ENCODE results near the gene TOR4A. TPM values are rescaled to one million over a fixed set of nuclear protein-coding genes. Genes with fewer than 3 reads are reported as not detected.

Gene TOR4A
- 36.3 and 42.1 TPM in 2 replicates for total RNA-seq

DNA sequence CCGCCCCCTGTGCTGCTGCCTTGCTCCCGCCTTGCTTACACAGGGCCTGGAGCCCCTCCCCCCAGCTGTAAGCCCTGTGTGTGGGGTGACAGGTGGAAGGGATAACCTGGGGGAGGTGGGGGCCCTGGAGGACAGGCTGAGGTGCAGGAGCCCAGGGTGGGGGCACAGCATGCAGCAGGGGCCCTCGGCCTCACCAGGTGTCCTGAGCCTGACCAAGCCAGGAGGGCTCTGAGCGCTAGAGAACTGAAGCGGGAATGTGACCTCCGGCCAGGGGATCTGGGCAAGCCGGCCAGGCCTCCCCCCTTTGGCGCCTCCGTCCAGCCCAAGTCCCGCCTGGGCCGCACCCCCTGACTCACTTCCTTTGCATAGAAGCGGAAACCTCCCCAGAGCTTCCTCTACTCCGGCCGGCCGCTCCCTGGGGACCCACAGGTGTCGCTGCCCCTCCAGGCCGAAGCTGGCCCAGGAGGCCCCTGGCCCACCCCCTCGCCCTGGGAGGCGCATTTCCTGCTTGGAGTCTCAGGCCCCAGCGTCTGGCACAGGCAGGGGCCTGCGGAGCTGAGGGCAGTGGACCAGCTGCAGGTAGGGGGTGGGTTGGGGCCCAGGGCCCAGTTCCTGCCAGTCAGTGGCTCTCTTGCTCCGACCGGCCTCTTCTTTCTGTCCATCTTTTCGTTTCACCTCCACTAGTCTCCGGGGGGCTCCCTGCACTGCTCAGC, at the start of gene TOR4A:
Gene TOR4A (plus strand): TSS at position 398 of the 713 bp plus-strand sequence. CDS start 964 bp downstream, outside the sequence.
- peak; percentile 82 for DNase-seq (ENCODE audit: low read depth)

DNA sequence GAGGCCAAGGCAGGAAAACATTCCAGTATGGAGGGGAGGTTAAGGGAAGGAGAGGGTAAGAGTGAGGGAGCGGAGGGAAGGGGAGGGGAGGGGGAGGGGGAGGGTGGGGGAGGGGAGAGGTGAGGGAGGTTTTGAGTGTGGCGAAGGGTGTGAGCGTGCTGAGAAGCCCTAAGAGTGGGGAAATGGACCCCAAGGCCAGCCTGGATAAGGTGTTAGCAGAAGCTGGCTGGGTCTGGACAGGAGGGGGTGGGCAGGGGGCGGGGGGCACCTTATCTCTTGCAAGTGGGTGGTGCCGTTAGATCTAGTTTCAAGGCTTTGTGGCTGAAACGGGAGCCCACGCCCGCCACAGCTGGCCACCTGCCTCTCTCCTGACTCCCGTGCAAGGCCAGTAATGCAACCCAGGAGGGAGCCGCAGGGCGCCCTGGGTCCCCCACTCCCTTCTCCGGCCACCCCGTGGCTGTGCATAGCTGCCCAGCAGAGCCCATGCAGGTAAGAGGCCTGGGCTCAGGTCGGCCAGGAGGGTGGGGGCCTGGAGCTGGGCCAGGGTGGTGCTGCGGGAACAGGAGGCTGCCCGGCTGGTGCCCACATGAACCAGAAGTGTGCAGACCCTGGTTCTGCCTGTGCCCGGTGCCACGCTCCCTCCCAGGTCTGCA, 49.5 kb upstream of the TOR4A start:
- no peak for DNase-seq (ENCODE audit: low read depth)

DNA sequence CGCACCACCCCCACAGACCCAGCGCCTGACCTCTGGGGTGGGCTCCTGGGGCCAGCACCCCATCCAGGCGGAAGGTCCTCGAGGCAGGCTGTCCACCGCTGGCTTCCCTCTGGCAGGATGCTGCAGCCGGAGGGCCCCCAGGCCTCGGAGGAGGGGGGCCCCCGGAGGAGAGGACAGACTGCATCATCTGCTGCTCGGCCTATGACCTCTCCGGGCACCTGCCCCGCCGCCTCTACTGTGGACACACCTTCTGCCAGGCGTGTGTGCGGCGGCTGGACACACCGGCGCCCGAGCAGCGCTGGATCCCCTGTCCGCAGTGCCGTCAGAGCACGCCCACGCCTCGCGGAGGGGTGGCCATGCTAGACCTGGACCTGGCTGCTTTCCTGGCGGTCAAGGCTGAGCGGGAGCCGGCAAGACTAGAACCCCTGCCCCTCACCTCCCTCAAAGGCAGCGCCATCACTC, 49.0 kb upstream of the TOR4A start:
- no peak for DNase-seq (ENCODE audit: low read depth)

DNA sequence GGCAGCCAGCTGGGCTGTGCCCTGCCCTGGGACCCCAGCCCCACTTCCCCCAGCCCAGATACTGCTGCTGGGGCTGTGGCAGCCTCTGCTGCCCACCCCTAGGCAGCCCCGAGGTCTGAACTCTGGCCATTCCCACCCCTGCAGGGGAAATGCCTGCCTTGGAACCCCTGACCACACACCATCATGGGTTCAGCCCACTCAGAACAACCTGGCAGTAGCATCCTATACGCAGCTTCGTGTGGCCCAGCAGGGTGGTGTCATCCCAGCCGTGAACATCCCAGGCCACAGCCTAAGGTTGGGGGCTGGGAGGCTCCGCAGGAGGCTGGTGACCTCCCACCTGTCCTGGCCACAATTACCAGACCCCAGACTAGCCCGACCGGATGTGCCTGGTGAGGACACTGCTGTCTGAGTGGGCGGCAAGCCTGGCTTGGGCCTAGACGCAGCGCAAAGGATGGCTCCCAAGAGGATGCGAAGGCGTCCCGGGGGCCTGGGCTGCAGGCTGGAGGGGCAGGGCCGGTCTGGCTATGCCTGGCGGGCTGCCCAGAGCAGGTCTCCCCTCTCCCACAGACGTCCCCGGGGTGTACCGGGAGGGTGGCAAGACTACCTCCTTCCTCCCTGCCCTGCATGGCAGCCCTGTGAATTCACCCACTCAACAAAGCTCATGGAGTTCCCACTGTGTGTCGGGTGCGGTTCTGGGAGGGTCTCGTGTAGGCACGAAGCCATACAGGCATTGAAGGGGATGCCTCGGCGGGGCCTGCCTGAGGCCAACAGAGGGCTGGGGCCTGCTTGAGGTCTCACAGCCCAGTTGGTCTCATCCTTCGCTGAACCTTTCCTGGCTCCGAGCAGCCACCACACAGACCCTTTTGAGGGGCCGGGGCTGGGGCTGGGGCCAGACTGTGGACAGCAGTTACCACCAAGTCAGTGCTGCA, 48.3 kb upstream of the TOR4A start:
- DNase-seq (ENCODE audit: low read depth) = no peak

DNA sequence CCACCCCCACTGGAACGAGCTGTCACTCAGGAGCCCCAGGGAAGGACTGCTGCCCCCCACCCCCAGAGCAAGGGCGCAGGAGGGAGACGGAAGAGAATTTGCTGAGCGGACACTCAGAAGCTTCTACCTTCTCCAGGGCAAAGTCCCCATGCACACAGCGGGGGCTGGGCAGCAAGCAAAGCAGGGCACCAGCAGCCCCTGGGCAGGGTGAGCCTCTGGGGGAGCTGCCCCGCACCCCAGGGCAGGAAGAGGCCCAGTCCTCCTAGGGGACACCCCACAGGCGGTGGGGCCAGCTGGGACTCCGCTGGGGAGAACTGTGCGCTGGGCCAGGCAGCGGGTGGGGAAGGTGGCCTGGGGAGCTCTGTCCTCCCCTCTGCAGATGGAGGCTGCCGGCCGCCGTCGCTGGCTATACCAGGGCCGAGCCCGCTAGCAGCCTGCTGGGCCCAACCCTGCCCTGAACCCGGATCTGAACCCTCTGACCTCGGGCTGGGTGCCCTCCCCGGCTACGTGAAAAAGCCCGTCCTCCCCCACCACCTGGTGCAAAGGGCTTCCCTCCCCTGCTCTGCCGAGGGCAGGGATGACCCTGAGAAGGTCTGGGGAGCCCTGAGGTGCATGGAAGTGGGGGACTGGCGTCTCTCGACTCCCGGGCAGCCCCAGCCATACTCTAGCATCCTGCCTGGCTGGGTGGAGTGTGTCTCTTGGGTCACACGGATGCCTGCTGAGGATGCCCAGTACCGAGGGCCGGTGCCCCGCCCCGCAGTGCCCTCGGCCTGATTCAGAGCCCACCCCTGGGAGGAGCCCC, 47.4 kb upstream of the TOR4A start:
- DNase-seq (ENCODE audit: low read depth) = no peak

DNA sequence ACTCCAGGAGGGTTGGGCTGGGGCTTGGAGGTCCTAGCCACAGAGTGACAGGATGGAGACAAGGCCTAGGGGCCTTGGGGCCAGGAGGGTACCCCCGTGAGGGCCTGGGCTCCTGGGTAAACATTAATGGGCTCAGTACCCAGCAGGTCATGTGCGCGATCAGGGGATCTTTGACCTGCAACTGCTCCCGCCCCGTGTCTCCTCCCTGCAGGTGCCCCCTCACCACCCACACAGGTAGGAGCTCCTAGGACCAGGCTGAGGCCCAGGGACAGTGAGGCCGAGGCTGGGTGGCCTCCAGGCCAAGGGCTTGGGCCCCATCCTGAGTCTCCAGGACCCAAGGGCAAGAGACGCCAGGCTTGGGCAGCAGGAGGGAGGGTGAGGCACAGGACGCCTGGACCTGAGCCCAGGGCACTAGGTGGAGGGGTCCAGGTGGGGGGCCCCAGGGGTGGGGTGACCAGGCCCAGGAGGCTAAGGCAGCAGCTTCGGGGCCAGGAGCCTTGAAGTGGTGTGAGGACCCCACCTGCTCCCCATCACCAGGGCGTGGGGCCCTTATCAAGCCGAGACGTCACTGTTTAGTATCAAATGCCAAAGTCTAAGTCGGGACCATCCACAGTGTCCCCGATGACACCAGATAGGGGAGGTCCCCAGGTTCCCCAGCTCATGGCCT, 46.7 kb upstream of the TOR4A start, which contains the start of gene SLC34A3:
Gene SLC34A3 (plus strand): TSS at position 197 of the 667 bp plus-strand sequence. CDS start 802 bp downstream, outside the sequence.
- DNase-seq (ENCODE audit: low read depth) = no peak

DNA sequence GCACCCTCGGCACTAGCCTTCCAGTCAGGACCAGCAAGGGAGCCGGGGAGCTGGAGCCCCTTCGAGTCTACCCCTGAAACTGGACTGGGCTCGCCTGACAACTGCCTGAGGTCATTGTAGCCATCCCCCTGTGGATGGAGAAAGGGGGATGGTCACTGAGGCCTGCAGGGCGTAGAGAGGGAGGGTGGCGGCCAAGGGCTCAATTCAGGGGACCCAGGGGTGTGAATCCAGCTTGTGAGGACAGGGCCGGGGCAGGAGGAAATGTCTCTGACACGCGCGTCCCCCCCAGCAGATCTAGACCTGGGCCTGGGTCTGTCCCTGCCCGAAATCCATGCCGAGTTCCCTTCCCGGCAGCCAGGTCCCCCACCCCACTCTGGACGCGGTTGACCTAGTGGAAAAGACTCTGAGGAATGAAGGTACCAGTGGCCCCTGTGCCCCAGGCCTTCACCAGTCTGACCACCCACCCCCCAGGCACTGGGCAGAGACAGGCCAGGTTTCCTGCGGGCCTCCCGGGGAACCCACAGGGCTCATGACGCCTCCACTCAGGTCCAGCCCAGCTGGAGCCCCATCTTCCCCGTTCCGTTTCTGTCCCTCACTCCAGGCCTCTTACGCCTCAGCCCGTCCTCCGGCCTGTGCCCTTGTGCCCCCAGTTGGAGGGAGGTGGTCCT, 46.0 kb upstream of the TOR4A start:
- DNase-seq (ENCODE audit: low read depth) = no peak

DNA sequence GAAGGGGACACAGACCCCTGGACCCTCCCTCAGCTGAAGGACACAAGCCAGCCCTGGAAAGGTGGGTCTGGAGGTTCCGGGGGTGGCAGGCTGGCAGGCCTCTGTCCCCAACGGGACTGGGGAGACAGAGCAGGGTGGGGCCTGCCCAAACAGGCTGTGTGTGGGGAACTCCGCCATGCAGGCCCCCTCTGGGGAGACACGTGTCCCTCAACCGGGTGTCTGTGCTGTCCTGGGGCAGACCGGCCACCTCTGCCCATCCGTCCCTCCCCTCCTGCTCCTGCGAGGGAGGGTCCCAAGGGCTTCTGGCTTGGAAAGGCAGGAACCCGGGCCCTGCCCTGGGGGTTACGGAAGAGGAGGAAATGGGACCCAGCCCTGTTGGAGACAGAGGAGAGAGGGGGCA, 45.4 kb upstream of the TOR4A start:
- DNase-seq (ENCODE audit: low read depth) = no peak

DNA sequence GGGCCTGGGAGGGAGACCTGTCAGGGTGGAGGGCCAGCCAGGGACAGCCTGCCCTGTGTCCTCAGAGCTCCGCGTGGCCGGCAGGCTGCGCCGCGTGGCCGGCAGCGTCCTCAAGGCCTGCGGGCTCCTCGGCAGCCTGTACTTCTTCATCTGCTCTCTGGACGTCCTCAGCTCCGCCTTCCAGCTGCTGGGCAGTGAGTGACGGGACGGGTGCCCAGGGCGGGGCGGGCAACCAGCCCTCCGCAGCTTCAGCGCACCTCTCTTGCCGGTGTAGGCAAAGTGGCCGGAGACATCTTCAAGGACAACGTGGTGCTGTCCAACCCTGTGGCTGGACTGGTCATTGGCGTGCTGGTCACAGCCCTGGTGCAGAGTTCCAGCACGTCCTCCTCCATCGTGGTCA, 45.0 kb upstream of the TOR4A start:
- DNase-seq (ENCODE audit: low read depth) = no peak

DNA sequence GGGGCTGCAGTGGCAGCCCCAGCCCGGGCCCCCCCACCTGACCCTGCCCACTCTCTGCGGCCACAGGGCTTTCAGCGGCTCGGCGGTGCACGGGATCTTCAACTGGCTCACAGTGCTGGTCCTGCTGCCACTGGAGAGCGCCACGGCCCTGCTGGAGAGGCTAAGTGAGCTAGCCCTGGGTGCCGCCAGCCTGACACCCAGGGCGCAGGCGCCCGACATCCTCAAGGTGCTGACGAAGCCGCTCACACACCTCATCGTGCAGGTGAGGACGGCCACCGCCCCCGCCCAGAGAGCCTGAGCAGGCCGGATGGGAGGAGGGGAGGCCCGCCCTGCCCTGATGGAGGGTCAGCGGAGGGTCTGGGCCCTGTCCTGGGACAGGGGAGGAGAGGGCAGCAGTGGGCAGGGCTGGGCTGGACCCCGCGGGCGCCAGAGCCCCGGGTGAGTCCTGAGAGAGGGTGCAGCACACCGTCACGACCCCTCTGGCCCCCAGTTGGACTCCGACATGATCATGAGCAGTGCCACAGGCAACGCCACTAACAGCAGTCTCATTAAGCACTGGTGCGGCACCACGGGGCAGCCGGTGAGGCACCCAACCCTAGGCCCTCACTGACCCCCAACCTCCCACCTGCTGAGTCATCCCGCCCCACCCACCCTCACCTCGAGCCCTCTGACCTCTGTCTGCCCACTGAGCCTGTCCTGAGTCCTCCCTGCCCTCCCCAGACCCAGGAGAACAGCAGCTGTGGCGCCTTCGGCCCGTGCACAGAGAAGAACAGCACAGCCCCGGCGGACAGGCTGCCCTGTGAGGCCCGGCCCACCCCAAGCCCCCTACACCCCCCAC, 44.2 kb upstream of the TOR4A start:
- DNase-seq (ENCODE audit: low read depth) = no peak

DNA sequence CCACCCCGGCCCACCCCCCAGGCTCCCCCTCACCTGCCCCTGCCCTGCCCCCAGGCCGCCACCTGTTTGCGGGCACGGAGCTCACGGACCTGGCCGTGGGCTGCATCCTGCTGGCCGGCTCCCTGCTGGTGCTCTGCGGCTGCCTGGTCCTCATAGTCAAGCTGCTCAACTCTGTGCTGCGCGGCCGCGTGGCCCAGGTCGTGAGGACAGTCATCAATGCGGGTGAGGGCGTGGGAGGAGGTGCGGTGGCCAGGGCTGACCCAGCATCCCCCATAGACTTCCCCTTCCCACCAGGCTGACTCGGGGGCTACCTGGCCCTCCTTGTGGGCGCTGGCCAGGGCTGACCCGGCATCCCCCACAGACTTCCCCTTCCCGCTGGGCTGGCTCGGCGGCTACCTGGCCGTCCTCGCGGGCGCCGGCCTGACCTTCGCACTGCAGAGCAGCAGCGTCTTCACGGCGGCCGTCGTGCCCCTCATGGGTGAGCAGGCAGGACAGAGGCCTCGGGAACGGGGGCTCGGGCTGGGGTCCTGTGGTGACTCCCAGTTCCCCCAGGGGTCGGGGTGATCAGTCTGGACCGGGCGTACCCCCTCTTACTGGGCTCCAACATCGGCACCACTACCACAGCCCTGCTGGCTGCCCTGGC, 43.4 kb upstream of the TOR4A start:
- DNase-seq (ENCODE audit: low read depth) = no peak

DNA sequence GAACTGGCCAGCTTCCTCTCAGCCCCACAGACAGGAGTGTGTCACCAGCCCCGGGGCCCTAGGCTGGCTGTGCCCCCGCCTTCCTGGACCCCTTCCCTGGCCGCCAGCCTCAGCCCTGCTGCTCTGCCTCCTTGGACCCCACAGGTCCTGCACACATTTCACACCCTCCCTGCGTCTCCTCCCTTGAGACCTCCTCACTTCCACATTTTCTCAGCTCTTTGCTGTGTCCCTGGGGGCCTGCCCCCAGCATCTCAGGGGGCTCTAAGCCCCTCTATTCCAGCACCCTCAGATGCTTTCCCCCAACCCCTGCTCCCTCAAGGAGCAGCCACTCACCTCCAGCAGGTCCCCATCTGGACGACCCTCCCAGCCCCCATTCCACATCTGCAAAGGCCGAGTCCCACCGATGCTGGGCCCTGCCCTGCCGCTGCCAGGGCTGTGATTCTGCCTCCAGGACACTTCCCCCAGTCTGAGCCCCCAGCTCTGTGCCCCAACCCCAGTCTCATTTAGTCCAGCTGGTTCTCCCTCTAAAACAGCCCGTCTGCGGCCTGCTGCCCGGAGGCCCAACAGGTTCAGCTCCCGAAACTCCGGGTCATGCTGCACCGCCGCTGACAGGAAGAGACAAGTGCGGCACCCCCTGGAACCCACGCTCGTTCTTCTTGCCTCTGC, 42.6 kb upstream of the TOR4A start:
- DNase-seq (ENCODE audit: low read depth) = no peak

DNA sequence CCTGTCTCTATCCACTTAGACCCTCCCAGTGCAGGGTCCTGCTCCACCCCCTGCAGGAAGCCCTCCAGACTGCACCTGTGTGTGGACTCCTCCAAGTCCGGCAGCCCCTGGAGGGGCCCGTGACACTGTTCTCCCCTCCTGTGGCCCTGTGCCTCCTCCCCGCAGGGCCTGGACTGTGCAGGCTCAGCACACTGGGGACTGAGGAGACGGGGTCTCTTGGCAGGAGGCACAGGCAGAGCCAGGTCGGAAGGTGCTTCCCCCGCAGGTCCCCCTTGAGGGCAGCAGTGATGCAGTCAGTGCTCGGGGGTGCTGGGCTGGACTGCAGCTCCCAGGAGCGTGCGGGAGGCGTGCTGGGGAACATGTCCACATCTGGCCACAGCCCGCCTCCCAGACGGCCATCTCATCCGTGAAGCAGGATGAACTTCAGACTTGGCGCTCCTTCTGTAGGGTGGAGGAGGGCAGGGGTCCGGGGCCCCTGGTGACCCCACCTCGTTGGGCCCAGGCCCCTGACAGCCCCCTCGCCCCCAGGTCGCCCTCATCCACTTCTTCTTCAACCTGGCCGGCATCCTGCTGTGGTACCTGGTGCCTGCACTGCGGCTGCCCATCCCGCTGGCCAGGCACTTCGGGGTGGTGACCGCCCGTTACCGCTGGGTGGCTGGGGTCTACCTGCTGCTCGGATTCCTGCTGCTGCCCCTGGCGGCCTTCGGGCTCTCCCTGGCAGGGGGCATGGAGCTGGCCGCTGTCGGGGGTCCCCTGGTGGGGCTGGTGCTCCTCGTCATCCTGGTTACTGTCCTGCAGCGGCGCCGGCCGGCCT, 41.9 kb upstream of the TOR4A start:
- DNase-seq (ENCODE audit: low read depth) = no peak

DNA sequence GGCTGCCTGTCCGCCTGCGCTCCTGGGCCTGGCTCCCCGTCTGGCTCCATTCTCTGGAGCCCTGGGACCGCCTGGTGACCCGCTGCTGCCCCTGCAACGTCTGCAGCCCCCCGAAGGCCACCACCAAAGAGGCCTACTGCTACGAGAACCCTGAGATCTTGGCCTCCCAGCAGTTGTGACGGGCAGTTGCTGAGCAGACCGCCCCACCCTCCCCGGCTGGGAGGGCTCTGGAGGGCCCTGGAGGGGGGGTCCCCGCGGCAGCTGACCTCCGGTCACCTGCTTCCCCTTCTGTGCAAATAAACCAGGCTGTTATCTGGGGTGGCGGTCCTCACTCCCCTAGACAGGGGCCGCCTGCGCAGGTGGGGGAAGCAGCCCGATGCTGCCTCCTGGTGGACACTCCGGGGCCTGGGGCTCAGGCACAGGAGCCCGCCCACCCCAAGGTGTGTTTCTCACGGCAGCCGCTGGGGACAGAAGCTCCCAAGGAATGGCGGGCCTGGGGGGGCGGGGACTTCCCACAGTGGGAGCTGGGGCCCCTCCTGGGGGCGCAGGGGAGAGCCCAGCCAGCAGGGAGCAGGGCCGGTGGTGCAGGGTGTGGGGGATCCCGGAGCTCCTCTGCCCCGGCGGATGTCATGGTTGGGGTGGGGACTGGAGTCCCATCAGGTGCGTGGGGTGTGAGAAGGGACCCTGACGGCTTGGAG, 41.1 kb upstream of the TOR4A start:
- peak; percentile 40 for DNase-seq (ENCODE audit: low read depth)

DNA sequence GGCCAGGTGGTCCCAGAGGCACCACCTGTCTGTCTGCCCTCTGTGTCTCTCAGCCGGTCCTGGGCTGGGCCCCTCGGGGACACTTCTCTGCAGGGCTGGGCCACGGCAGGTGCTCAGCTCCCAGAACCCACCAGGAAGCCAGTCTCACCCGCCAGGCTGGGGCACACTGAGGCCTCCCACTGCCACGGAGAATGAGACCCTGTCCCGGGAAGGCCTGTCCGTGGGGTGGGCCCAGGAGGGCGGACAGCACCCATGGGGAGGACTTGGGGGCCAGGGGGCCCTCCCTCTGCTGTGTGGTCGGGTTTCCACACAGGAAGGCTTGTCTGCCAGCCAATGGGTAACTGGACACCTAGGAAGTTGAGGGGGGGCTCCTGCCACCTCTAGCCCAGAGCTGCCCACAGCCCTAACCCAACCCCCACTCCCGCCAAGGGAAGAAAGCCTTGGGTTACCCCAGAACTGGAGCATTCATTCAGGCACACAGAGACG, 40.5 kb upstream of the TOR4A start:
- no peak for DNase-seq (ENCODE audit: low read depth)

All from renal cortical epithelial cell (primary cell).